OCI-LY1 (cell line): ENCODE results near the gene PGAM5.

Source experiments
- EZH2 ChIP-seq: fragments of 200-600 bp; sonication (generic), shearing (Covaris generic); IDR thresholded peaks from 2 replicates; pipeline ENCODE4 v1.8.0; 2017; ENCODE audit warnings: borderline replicate concordance, mixed run types, mild to moderate bottlenecking, antibody characterized with exemption, low read length, moderate library complexity, mixed read lengths
- TF ChIP-seq, protein P1 (sequence below): fragments of 200-600 bp; sonication (generic), shearing (Covaris generic); IDR thresholded peaks from 2 replicates; pipeline ENCODE4 v1.5.1; 2017; ENCODE audit warnings: mild to moderate bottlenecking, antibody characterized with exemption, low read length, moderate library complexity, mixed read lengths

DNA sequence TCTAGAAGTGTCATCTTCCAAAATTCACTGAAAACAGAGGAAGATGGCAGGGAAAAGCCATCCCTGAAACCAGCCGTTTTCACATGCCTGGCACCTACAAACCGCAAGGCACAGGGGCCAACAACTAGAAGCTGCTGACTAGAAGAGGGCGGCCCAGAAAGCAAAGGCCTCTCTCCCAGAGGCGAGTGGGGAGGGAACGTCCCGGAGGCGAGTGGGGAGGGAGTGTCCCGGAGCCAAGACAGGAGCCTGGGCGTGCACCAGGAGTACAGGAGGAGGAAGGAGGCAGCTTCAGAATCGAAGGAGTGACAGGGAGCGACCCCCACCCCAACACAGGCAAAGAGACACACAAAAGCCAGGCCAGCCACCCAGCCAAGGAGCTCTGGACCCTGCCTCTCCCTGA, 30.0 kb downstream of the PGAM5 start:
- TF ChIP-seq, protein P1, sequence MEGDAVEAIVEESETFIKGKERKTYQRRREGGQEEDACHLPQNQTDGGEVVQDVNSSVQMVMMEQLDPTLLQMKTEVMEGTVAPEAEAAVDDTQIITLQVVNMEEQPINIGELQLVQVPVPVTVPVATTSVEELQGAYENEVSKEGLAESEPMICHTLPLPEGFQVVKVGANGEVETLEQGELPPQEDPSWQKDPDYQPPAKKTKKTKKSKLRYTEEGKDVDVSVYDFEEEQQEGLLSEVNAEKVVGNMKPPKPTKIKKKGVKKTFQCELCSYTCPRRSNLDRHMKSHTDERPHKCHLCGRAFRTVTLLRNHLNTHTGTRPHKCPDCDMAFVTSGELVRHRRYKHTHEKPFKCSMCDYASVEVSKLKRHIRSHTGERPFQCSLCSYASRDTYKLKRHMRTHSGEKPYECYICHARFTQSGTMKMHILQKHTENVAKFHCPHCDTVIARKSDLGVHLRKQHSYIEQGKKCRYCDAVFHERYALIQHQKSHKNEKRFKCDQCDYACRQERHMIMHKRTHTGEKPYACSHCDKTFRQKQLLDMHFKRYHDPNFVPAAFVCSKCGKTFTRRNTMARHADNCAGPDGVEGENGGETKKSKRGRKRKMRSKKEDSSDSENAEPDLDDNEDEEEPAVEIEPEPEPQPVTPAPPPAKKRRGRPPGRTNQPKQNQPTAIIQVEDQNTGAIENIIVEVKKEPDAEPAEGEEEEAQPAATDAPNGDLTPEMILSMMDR, result no peak
- TF ChIP-seq EZH2, result no peak
